ENCODE results near the gene YAE1. TPM values are rescaled to one million over a fixed set of nuclear protein-coding genes. Genes with fewer than 3 reads are reported as not detected.

YAE1 gene
- total and polyA plus RNA-seq, 2 experiments from 2014 or later = 21.8 to 40.5 TPM

GRCh38 chr7:39530971-39531370 is 35.2 kb upstream of the YAE1 start:
- H3K27ac ChIP-seq = no peak overlapping the region
- DNase-seq = no peak
- peaks cover 8% of the 10 kb centered on the region; the same call in 1 of the 2 replicates for H3K27me3 ChIP-seq (replicated peaks; ENCODE audit: insufficient read depth)
- no peak overlapping the region for H3K4me3 ChIP-seq
- H3K4me1 ChIP-seq (ENCODE audit: insufficient read depth) = no peaks in the 10 kb centered on the region
- H2AFZ ChIP-seq = no peak overlapping the region
- no peaks in the 10 kb centered on the region for H3K9me2 ChIP-seq (ENCODE audit: insufficient read depth)
- 45 to 49% methylated on average over 7 of the region's 7 CpGs for WGBS, 2 experiments (ENCODE audit: low coverage in 1 of 2, low lambda C conversion rate in 2 of 2, missing lambda C conversion rate in 2 of 2)
- in situ Hi-C loops (cut with MboI) = no loop called here
- TF ChIP-seq EZH2 (IDR thresholded peaks at IDR 0.05; ENCODE audit: insufficient read depth, poor library complexity, severe bottlenecking) = no peak
- TF ChIP-seq EZH2phosphoT487 (IDR thresholded peaks at IDR 0.05; ENCODE audit: insufficient read depth, low read depth) = no peak
- H4K20me1 ChIP-seq (ENCODE audit: insufficient read depth) = no peaks in the 10 kb centered on the region
- no peaks in the 10 kb centered on the region for H3F3A ChIP-seq (ENCODE audit: insufficient read depth)
- H3K9me3 ChIP-seq (ENCODE audit: low read depth) = no peaks in the 10 kb centered on the region
- no peaks in the 10 kb centered on the region for H3K36me3 ChIP-seq (ENCODE audit: low read depth)
- no peak overlapping the region for H3K9ac ChIP-seq
- H3K79me2 ChIP-seq (ENCODE audit: insufficient read depth) = no peaks in the 10 kb centered on the region
- H3K4me2 ChIP-seq (ENCODE audit: unreplicated experiment) = no peak overlapping the region

- Histone ChIP-seq H3K79me2 (ENCODE audit: insufficient read depth) (no peaks in the 10 kb centered on the region), H3K27me3 (replicated peaks; ENCODE audit: insufficient read depth) (peaks cover 8% of the 10 kb centered on the region; the same call in 1 of the 2 replicates), H3F3A (ENCODE audit: insufficient read depth) (no peaks in the 10 kb centered on the region), H3K4me3 (no peak overlapping the region), H3K27ac (no peak overlapping the region), H3K4me2 (ENCODE audit: unreplicated experiment) (no peak overlapping the region), H3K9me2 (ENCODE audit: insufficient read depth) (no peaks in the 10 kb centered on the region), H3K9me3 (ENCODE audit: low read depth) (no peaks in the 10 kb centered on the region), H4K20me1 (ENCODE audit: insufficient read depth) (no peaks in the 10 kb centered on the region), H3K36me3 (ENCODE audit: low read depth) (no peaks in the 10 kb centered on the region), H2AFZ (no peak overlapping the region), H3K9ac (no peak overlapping the region), H3K4me1 (ENCODE audit: insufficient read depth) (no peaks in the 10 kb centered on the region)
- DNase-seq = no peak
- WGBS, 2 experiments (ENCODE audit: low coverage in 1 of 2, low lambda C conversion rate in 2 of 2, missing lambda C conversion rate in 2 of 2) = 57 to 68% methylated on average over 5 of the region's 5 CpGs
- TF ChIP-seq EZH2phosphoT487 (IDR thresholded peaks at IDR 0.05; ENCODE audit: insufficient read depth, low read depth) (no peak), EZH2 (IDR thresholded peaks at IDR 0.05; ENCODE audit: insufficient read depth, poor library complexity, severe bottlenecking) (no peak)
- in situ Hi-C loops (cut with MboI) = no loop called here
These were observed 34.4 kb upstream of the YAE1 start for GRCh38 chr7:39531818-39532217.

GRCh38 chr7:39532832-39533231 is 33.4 kb upstream of the YAE1 start:
- Histone ChIP-seq H3K4me2 (ENCODE audit: unreplicated experiment) (no peak overlapping the region), H3K9me3 (ENCODE audit: low read depth) (no peaks in the 10 kb centered on the region), H3K36me3 (ENCODE audit: low read depth) (no peaks in the 10 kb centered on the region), H3K4me1 (ENCODE audit: insufficient read depth) (no peaks in the 10 kb centered on the region), H3K79me2 (ENCODE audit: insufficient read depth) (no peaks in the 10 kb centered on the region), H2AFZ (no peak overlapping the region), H3K9me2 (ENCODE audit: insufficient read depth) (no peaks in the 10 kb centered on the region), H3K9ac (no peak overlapping the region), H3K4me3 (no peak overlapping the region), H3F3A (ENCODE audit: insufficient read depth) (no peaks in the 10 kb centered on the region), H3K27me3 (replicated peaks; ENCODE audit: insufficient read depth) (peaks cover 8% of the 10 kb centered on the region; the same call in 1 of the 2 replicates), H3K27ac (no peak overlapping the region), H4K20me1 (ENCODE audit: insufficient read depth) (no peaks in the 10 kb centered on the region)
- 66 to 74% methylated on average over 4 of the region's 4 CpGs for WGBS, 2 experiments (ENCODE audit: low coverage in 1 of 2, low lambda C conversion rate in 2 of 2, missing lambda C conversion rate in 2 of 2)
- no peak for DNase-seq
- in situ Hi-C loops (cut with MboI) = no loop called here
- TF ChIP-seq EZH2 (IDR thresholded peaks at IDR 0.05; ENCODE audit: insufficient read depth, poor library complexity, severe bottlenecking) (no peak), EZH2phosphoT487 (IDR thresholded peaks at IDR 0.05; ENCODE audit: insufficient read depth, low read depth) (no peak)

GRCh38 chr7:39534599-39534998 is 31.6 kb upstream of the YAE1 start:
- H3K27ac ChIP-seq = no peak overlapping the region
- H3K79me2 ChIP-seq (ENCODE audit: insufficient read depth) = no peaks in the 10 kb centered on the region
- H3K4me1 ChIP-seq (ENCODE audit: insufficient read depth) = no peaks in the 10 kb centered on the region
- no peaks in the 10 kb centered on the region for H3K9me2 ChIP-seq (ENCODE audit: insufficient read depth)
- H2AFZ ChIP-seq = no peak overlapping the region
- no peaks in the 10 kb centered on the region for H3K36me3 ChIP-seq (ENCODE audit: low read depth)
- H3F3A ChIP-seq (ENCODE audit: insufficient read depth) = no peaks in the 10 kb centered on the region
- H3K9me3 ChIP-seq (ENCODE audit: low read depth) = no peaks in the 10 kb centered on the region
- in situ Hi-C loops (cut with MboI) = no loop called here
- H3K4me2 ChIP-seq (ENCODE audit: unreplicated experiment) = no peak overlapping the region
- H4K20me1 ChIP-seq (ENCODE audit: insufficient read depth) = no peaks in the 10 kb centered on the region
- no peak overlapping the region for H3K9ac ChIP-seq
- DNase-seq = no peak
- no peak overlapping the region for H3K4me3 ChIP-seq
- 57 to 61% methylated on average over 1 of the region's 1 CpG for WGBS, 2 experiments (ENCODE audit: low coverage in 1 of 2, low lambda C conversion rate in 2 of 2, missing lambda C conversion rate in 2 of 2)
- no peak for TF ChIP-seq EZH2phosphoT487 (IDR thresholded peaks at IDR 0.05; ENCODE audit: insufficient read depth, low read depth)
- no peak for TF ChIP-seq EZH2 (IDR thresholded peaks at IDR 0.05; ENCODE audit: insufficient read depth, poor library complexity, severe bottlenecking)
- peaks cover 6% of the 10 kb centered on the region; the same call in 1 of the 2 replicates for H3K27me3 ChIP-seq (replicated peaks; ENCODE audit: insufficient read depth)

- DNase-seq = no peak
- no peak overlapping the region for H3K4me3 ChIP-seq
- TF ChIP-seq EZH2phosphoT487 (IDR thresholded peaks at IDR 0.05; ENCODE audit: insufficient read depth, low read depth) = no peak
- no peak for TF ChIP-seq EZH2 (IDR thresholded peaks at IDR 0.05; ENCODE audit: insufficient read depth, poor library complexity, severe bottlenecking)
- no peak overlapping the region for H3K4me2 ChIP-seq (ENCODE audit: unreplicated experiment)
- no peak overlapping the region for H3K9ac ChIP-seq
- H3K4me1 ChIP-seq (ENCODE audit: insufficient read depth) = no peaks in the 10 kb centered on the region
- H4K20me1 ChIP-seq (ENCODE audit: insufficient read depth) = no peaks in the 10 kb centered on the region
- H2AFZ ChIP-seq = no peak overlapping the region
- H3K79me2 ChIP-seq (ENCODE audit: insufficient read depth) = no peaks in the 10 kb centered on the region
- no peaks in the 10 kb centered on the region for H3K9me3 ChIP-seq (ENCODE audit: low read depth)
- no peak overlapping the region for H3K27ac ChIP-seq
- H3K36me3 ChIP-seq (ENCODE audit: low read depth) = no peaks in the 10 kb centered on the region
- H3K27me3 ChIP-seq (replicated peaks; ENCODE audit: insufficient read depth) = peaks cover 5% of the 10 kb centered on the region; the same call in 1 of the 2 replicates
- H3F3A ChIP-seq (ENCODE audit: insufficient read depth) = no peaks in the 10 kb centered on the region
- in situ Hi-C loops (cut with MboI) = no loop called here
- H3K9me2 ChIP-seq (ENCODE audit: insufficient read depth) = no peaks in the 10 kb centered on the region
These were observed 31.1 kb upstream of the YAE1 start for GRCh38 chr7:39535064-39535463.
